ENCODE results near the gene CAMK2A.

- TF ChIP-seq CTCF (IDR thresholded peaks at IDR 0.05; ENCODE audit: insufficient read depth, low read length, poor library complexity, severe bottlenecking) (no peak), EZH2phosphoT487 (conservative IDR thresholded peaks at IDR 0.05; ENCODE audit: low read length) (no peak)
Measured at GRCh38 chr5:150321211-150321610, 31.6 kb upstream of the CAMK2A start.
